ENCODE results near the gene SLC2A13. TPM values are rescaled to one million over a fixed set of nuclear protein-coding genes. Genes with fewer than 3 reads are reported as not detected.

SLC2A13 gene
- total and polyA plus RNA-seq, 2 donors (not counting 1 experiment from before 2014, with no cell fraction given), result 5.4 to 10.2 TPM

- H3K36me3 ChIP-seq (ENCODE audit: control insufficient read depth, insufficient read depth, low read length), result no peaks in the 10 kb centered on the region
- H2AFZ ChIP-seq (ENCODE audit: low read length), result no peak overlapping the region
- no peaks in the 10 kb centered on the region for H3K9me3 ChIP-seq (ENCODE audit: control insufficient read depth, insufficient read depth, low read depth, low read length)
- H4K20me1 ChIP-seq (ENCODE audit: control insufficient read depth, extremely low read depth, insufficient read depth, low read length), result no peaks in the 10 kb centered on the region
- no peak overlapping the region for H3K27ac ChIP-seq (ENCODE audit: insufficient read depth, low read length)
- no peak for DNase-seq (ENCODE audit: low read depth in 2 of 2)
- TF ChIP-seq, protein P1, sequence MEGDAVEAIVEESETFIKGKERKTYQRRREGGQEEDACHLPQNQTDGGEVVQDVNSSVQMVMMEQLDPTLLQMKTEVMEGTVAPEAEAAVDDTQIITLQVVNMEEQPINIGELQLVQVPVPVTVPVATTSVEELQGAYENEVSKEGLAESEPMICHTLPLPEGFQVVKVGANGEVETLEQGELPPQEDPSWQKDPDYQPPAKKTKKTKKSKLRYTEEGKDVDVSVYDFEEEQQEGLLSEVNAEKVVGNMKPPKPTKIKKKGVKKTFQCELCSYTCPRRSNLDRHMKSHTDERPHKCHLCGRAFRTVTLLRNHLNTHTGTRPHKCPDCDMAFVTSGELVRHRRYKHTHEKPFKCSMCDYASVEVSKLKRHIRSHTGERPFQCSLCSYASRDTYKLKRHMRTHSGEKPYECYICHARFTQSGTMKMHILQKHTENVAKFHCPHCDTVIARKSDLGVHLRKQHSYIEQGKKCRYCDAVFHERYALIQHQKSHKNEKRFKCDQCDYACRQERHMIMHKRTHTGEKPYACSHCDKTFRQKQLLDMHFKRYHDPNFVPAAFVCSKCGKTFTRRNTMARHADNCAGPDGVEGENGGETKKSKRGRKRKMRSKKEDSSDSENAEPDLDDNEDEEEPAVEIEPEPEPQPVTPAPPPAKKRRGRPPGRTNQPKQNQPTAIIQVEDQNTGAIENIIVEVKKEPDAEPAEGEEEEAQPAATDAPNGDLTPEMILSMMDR (conservative IDR thresholded peaks at IDR 0.05 in 1 of 2, IDR thresholded peaks at IDR 0.05 in 1 of 2; ENCODE audit: low read depth in 1 of 2, low read length in 2 of 2), result no peak
- no peak for TF ChIP-seq EZH2 (IDR thresholded peaks at IDR 0.05; ENCODE audit: low read length, missing control alignments)
- H3K27me3 ChIP-seq (ENCODE audit: control insufficient read depth, insufficient read depth, low read length), result no peaks in the 10 kb centered on the region
- no peaks in the 10 kb centered on the region for H3K79me2 ChIP-seq (ENCODE audit: control insufficient read depth, insufficient read depth, low read length)
- H3K4me2 ChIP-seq (ENCODE audit: extremely low read depth, insufficient read depth, low read length), result no peak overlapping the region
- no peaks in the 10 kb centered on the region for H3K4me1 ChIP-seq (ENCODE audit: control insufficient read depth, extremely low read depth, insufficient read depth, low read length)
- H3K9ac ChIP-seq (ENCODE audit: insufficient read depth, low read length), result no peak overlapping the region
- no peak overlapping the region for H3K4me3 ChIP-seq (replicated peaks in 1 of 4; ENCODE audit: control extremely low read depth in 1 of 4, insufficient read depth in 1 of 4, low read depth in 3 of 4, low read length in 4 of 4)
Measured at GRCh38 chr12:40142001-40142744, 36.3 kb upstream of the SLC2A13 start.

DNA sequence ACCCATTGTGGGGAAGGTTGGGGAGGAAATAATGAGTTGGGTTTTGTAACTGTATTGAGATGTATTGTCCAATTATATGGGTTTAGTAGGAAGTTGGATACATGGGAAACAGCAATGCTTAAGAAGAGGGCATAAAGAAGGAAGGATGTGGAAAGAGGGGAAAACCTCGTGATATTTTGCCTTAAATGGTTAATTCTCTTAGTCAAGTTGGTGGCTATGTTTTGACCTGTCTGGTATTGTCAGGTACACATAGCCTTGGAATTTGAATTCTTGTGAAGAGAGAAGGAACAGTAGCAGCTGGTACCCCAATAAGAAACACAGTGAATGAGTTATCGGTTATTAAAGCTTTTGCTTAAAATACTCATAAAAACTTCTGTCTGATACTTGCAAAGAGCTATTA lies 32.6 kb upstream of the SLC2A13 start:
- Histone ChIP-seq H3K27me3 (ENCODE audit: control insufficient read depth, insufficient read depth, low read length) (no peaks in the 10 kb centered on the region), H3K9me3 (ENCODE audit: control insufficient read depth, insufficient read depth, low read depth, low read length) (no peaks in the 10 kb centered on the region), H2AFZ (ENCODE audit: low read length) (no peak overlapping the region), H3K4me1 (ENCODE audit: control insufficient read depth, extremely low read depth, insufficient read depth, low read length) (no peaks in the 10 kb centered on the region), H3K36me3 (ENCODE audit: control insufficient read depth, insufficient read depth, low read length) (no peaks in the 10 kb centered on the region), H4K20me1 (ENCODE audit: control insufficient read depth, extremely low read depth, insufficient read depth, low read length) (no peaks in the 10 kb centered on the region), H3K4me2 (ENCODE audit: extremely low read depth, insufficient read depth, low read length) (no peak overlapping the region), H3K79me2 (ENCODE audit: control insufficient read depth, insufficient read depth, low read length) (no peaks in the 10 kb centered on the region), H3K27ac (ENCODE audit: insufficient read depth, low read length) (no peak overlapping the region), H3K9ac (ENCODE audit: insufficient read depth, low read length) (no peak overlapping the region), H3K4me3 (replicated peaks in 1 of 4; ENCODE audit: control extremely low read depth in 1 of 4, insufficient read depth in 1 of 4, low read depth in 3 of 4, low read length in 4 of 4) (no peak overlapping the region)
- no peak for DNase-seq (ENCODE audit: low read depth in 2 of 2)
- TF ChIP-seq EZH2 (IDR thresholded peaks at IDR 0.05; ENCODE audit: low read length, missing control alignments), result no peak
- TF ChIP-seq, protein P1 (conservative IDR thresholded peaks at IDR 0.05 in 1 of 2, IDR thresholded peaks at IDR 0.05 in 1 of 2; ENCODE audit: low read depth in 1 of 2, low read length in 2 of 2), result no peak

- TF ChIP-seq, protein P1 (conservative IDR thresholded peaks at IDR 0.05 in 1 of 2, IDR thresholded peaks at IDR 0.05 in 1 of 2; ENCODE audit: low read depth in 1 of 2, low read length in 2 of 2), result no peak
- TF ChIP-seq EZH2 (IDR thresholded peaks at IDR 0.05; ENCODE audit: low read length, missing control alignments), result no peak
- H3K4me3 ChIP-seq (replicated peaks in 1 of 4; ENCODE audit: control extremely low read depth in 1 of 4, insufficient read depth in 1 of 4, low read depth in 3 of 4, low read length in 4 of 4), result no peak overlapping the region
- DNase-seq (ENCODE audit: low read depth in 2 of 2), result no peak
Measured at GRCh38 chr12:40137252-40137651, 31.4 kb upstream of the SLC2A13 start.

More at GRCh38 chr12:40137252-40137651, 31.4 kb upstream of the SLC2A13 start:
- Histone ChIP-seq H3K27me3 (ENCODE audit: control insufficient read depth, insufficient read depth, low read length) (no peaks in the 10 kb centered on the region), H3K9me3 (ENCODE audit: control insufficient read depth, insufficient read depth, low read depth, low read length) (no peaks in the 10 kb centered on the region), H3K4me1 (ENCODE audit: control insufficient read depth, extremely low read depth, insufficient read depth, low read length) (no peaks in the 10 kb centered on the region), H3K27ac (ENCODE audit: insufficient read depth, low read length) (no peak overlapping the region), H3K79me2 (ENCODE audit: control insufficient read depth, insufficient read depth, low read length) (no peaks in the 10 kb centered on the region), H3K4me2 (ENCODE audit: extremely low read depth, insufficient read depth, low read length) (no peak overlapping the region), H2AFZ (ENCODE audit: low read length) (peak overlapping the region; percentile 52), H3K36me3 (ENCODE audit: control insufficient read depth, insufficient read depth, low read length) (no peaks in the 10 kb centered on the region), H3K9ac (ENCODE audit: insufficient read depth, low read length) (no peak overlapping the region), H4K20me1 (ENCODE audit: control insufficient read depth, extremely low read depth, insufficient read depth, low read length) (no peaks in the 10 kb centered on the region)
